Measurements from ENCODE around the gene PUSL1. TPM values are rescaled to one million over a fixed set of nuclear protein-coding genes. Genes with fewer than 3 reads are reported as not detected.

PUSL1 gene
- total and polyA plus RNA-seq, 2 of the 13 experiments (the other 11 are each of a cell fraction or from before 2014, with no cell fraction given): 8.3 to 22.2 TPM

- no peak for TF ChIP-seq KLF15 (CRISPR knock-in tag; IDR thresholded peaks at IDR 0.05; ENCODE audit: borderline replicate concordance)
- no peak for TF ChIP-seq ZNF749 (CRISPR knock-in tag; IDR thresholded peaks at IDR 0.05; ENCODE audit: borderline replicate concordance)
- peak; percentile 14 for TF ChIP-seq CCAR2 (optimal IDR thresholded peaks at IDR 0.05; ENCODE audit: low read depth, low read length)
- TF ChIP-seq ZNF776 (CRISPR knock-in tag; IDR thresholded peaks at IDR 0.05): no peak
- 0 out of 2 replicates have a peak, but pooled peaks have one; percentile 34 for TF ChIP-seq ZBTB2 (CRISPR knock-in tag; IDR thresholded peaks at IDR 0.05; ENCODE audit: low read depth)
- TF ChIP-seq SNRNP70 (IDR thresholded peaks at IDR 0.05; ENCODE audit: low read depth, low read length): no peak
- no peak for TF ChIP-seq DZIP1 (CRISPR knock-in tag; IDR thresholded peaks at IDR 0.05)
- no peak for TF ChIP-seq ZNF775 (CRISPR knock-in tag; IDR thresholded peaks at IDR 0.05; ENCODE audit: borderline replicate concordance)
- no peak for TF ChIP-seq ZMAT3 (CRISPR knock-in tag; conservative IDR thresholded peaks at IDR 0.05)
- TF ChIP-seq, protein P1, sequence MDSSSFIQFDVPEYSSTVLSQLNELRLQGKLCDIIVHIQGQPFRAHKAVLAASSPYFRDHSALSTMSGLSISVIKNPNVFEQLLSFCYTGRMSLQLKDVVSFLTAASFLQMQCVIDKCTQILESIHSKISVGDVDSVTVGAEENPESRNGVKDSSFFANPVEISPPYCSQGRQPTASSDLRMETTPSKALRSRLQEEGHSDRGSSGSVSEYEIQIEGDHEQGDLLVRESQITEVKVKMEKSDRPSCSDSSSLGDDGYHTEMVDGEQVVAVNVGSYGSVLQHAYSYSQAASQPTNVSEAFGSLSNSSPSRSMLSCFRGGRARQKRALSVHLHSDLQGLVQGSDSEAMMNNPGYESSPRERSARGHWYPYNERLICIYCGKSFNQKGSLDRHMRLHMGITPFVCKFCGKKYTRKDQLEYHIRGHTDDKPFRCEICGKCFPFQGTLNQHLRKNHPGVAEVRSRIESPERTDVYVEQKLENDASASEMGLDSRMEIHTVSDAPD (CRISPR knock-in tag; IDR thresholded peaks at IDR 0.05): no peak
- TF ChIP-seq PCBP1 (IDR thresholded peaks at IDR 0.05; ENCODE audit: borderline replicate concordance, low read depth, low read length): 0 out of 2 replicates have a peak, but pooled peaks have one; percentile 67
- TF ChIP-seq ZNF609 (CRISPR knock-in tag; IDR thresholded peaks at IDR 0.05; ENCODE audit: borderline replicate concordance): no peak
- no peak for TF ChIP-seq ATF6 (CRISPR knock-in tag; conservative IDR thresholded peaks at IDR 0.05)
- TF ChIP-seq ZNF616 (CRISPR knock-in tag; IDR thresholded peaks at IDR 0.05; ENCODE audit: low read depth): no peak
These were observed 3.8 kb upstream of the PUSL1 start (continued) for GRCh38 chr1:1304331-1305299.

Data from HepG2 (cell line).